8988T (cell line): ENCODE data around the gene NOC2L.
"Not testable (repeated sequence)": the region's sequence is repeated elsewhere in the genome, so short reads cannot be mapped to it uniquely, and the experiment has no call there.

Experiments used
- DNase-seq: peaks from one replicate; pipeline ENCODE4 v3.0.0; 2011

The NOC2L gene

DNA sequence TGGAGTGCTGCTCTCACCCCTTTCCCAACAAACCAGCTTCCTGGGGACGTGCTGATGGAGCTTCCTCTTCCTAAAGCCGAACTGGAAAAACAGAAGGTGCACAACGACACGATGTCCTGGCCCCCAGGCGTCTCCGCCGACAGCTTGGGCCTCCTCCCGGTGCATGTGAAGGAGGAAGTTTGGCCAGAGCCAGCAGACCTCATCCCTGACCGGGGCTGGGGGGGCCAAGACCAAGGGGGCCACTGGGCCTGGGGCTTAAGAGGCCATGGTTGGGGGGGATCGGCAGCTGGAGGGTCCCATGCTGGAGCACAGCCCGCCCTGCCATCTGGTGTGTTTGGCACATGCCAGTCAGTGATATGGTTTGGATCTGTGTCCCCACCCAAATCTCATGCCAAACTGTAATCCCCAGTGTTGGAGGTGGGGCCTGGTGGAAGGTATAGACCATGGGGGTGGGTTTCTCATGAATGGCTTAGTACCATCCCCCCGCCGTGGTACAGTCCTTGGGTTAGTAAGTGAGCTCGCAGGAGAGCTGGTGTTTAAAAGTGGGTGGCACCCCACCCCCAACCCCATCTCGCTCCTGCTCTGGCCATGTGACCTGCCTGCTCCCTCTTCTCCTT is 34.4 kb upstream of the NOC2L start:
- no peak for DNase-seq

DNA sequence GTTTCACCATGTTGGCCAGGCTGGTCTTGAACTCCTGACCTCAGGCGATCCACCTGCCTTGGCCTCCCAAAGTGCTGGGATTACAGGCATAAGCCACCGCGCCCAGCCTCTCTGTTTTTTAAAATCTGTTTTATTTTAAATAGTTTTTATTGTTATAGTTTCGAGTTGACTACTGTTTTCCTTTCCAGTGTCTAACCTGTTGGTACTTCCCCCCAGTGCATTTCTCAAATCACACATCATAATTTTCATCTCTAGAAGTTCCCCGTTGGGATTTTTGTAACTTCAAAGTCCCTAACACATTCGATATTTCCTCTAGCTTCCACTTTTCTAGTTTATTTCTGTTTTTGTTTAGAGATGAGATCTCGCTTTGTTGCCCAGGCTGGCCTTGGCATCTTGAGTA is 33.3 kb upstream of the NOC2L start:
- no peak for DNase-seq

DNA sequence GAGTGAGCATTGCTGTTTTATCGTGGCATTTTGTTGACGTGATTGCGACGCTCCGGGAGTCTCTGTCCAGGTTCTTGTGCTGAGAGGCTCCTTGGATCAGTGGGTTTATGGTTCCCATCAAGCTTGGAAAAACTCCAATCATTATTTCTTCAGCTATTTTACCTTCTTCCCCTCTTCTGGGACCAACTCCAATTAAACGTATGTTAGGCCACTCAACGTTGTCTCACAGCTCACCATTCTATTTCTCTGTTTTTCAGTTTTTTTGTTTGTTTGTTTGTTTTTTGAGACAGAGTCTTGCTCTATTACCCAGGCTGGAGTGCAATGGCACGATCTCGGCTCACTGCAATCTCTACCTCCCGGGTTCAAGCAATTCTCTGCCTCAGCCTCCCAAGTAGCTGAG is 32.8 kb upstream of the NOC2L start:
- no peak for DNase-seq

DNA sequence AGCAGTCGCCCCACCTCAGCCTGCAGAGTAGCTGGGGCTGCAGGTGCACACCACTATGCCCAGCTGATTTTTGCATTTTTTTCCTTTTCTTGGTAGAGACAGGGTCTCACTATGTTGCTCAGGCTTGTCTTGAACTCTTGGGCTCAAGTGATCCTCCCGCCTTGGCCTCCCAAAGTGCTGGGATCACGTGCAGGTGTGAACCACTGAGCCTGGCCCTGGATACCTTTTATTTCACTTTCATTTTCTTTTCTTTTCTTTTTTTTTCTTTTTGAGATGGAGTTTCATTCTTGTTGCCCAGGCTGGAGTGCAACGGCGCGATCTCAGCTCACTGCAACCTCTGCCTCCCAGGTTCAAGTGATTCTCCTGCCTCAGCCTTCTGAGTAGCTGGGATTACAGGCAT is 32.2 kb upstream of the NOC2L start:
- not testable (repeated sequence) for DNase-seq

DNA sequence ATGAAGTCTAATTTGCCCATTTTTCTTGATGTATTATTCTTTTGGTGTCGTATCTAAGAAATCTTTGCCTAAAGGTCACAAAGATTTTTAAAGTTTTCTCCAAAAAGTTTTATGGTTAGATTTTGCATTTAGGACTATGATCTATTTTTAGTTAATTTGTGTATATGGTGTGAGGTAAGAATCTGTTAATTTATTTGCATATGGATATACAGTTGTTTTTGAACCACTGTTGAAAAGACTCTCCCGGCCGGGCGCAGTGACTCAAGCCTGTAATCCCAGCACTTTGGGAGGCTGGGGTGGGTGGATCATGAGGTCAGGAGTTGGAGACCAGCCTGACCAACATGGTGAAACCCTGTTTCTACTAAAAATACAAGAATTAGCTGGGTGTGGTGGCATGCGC is 29.0 kb upstream of the NOC2L start:
- not testable (repeated sequence) for DNase-seq

DNA sequence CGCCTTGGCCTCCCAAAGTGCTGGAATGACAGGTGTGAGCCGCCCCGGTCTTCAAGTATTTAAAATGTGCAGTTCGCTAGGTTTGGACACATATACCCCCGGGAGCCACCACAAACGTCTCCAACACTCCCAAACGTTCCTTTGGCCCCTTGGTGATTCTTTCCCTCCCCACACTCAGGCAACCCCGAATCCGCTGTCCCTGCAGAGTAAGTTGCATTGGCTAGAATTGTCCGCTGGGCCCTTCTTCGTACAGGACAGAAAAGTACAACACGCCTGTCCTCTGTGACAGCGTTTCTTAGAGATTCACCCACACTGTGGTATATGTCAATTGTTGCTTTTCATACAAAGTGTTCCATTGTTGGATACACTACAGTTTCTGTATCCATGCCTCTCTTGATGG is 26.1 kb upstream of the NOC2L start:
- no peak for DNase-seq

DNA sequence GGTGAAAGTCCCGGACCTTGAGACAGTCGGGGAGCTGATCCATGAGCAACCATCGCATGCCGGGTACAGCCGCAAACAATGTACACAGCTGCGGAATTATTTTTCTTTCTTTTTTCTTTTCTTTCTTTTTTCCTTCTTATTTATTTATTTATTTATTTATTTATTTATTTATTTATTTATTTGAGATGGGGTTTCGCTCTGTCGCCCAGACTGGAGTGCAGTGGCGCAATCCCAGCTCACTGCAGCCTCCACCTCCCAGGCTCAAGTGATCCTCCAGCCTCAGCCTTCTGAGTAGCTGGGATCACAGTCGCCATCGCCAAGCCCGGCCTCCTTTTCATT is 25.4 kb upstream of the NOC2L start:
- no peak for DNase-seq

DNA sequence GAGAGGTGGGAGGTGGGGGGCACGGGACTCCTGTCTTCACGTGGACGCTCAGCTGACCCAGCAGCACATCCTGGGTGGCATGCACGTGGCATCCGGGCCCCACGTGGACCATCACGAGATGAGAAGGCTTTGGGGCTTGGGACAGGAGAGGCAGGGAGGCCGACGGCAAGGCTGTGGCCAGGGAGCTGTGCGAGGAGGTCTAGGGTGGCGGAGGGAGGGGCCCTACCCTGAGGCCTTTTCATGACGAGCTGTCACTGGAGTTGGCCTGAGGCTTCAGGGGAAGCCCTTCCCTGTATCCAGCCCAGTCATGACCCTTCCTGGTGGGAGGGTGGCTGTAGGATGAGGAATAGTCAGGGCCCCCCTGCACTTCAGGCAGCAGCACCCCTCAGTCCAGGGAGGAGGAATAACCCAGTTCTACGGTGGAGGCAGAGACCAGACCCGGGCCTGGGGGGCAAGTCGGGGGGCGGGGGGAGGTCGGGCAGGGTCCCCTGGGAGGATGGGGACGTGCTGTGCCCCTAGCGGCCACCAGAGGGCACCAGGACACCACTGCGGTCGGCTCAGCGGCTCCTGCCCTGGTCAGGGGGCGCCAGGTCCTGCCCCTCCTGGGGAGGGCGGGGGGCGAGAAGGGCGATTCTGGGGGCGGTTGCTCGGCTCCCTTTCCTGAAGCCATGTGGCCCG is 24.9 kb upstream of the NOC2L start:
- DNase-seq: peak; percentile 67

DNA sequence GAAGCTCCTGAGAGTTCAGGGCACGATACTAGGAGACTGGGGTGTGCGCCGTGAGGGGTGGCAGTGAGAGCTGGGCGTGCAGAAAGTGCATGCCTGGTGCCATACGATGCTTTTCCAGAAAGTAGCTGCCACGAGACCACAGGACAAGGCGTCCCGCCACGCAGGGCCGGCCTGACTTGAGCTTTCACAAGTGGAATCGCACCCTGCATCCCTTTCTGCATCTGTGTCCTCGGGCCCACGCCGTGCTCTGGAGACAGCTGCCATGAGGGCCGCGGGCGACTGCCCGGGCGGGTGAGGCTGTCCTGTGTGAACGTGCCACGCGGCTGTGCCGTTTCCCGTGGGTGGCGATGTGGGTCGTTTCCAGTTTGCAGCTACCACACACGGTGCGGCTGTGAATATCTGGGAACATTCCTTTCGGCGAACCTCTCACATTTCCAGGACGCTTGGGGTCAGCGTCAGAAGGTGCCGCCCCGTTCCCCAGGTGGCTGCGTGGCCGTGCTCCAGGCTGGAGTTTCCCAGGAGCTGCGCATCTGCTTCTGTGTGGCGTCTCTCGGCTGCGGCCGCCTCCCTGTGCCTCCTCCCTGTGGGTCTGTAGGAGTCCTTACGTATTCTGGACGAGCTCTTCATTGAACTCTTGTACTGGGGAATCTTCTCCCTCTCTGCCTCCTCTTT is 23.8 kb upstream of the NOC2L start:
- peak; percentile 6 for DNase-seq

DNA sequence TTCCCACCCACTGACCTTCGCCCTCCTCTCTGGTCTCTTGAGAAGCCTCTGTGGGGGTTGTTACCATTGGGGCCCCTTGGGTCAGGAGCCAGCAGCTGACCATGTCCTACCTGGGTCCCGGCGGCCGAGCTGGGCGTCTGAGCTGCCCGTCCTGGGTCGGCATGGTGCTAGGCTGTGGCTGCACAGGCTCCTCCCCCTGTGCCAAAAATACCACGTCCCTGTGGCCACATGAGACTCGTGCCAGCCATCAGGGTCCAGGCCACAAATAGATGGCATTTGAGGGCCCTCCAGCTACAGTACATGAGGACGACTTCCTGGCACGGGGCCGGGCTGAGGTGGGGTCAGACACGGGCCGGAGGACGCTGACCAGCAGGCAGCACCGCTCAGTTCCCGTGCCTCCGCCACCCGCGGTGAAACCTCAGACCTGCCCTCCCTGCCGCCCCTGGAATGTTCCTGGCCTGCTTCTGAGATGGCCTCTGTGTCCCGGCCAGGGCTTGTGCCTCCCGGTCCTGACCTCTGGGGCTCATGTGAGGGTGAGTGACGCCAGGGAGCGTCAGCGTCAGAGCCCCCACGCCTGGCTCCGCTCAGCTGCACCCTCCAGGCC is 23.0 kb upstream of the NOC2L start, which contains the start of gene PERM1:
Gene PERM1, minus strand, starts transcription at position 139 of the 604 bp plus-strand sequence. CDS start 1,064 bp downstream, outside the sequence.
- DNase-seq: no peak

DNA sequence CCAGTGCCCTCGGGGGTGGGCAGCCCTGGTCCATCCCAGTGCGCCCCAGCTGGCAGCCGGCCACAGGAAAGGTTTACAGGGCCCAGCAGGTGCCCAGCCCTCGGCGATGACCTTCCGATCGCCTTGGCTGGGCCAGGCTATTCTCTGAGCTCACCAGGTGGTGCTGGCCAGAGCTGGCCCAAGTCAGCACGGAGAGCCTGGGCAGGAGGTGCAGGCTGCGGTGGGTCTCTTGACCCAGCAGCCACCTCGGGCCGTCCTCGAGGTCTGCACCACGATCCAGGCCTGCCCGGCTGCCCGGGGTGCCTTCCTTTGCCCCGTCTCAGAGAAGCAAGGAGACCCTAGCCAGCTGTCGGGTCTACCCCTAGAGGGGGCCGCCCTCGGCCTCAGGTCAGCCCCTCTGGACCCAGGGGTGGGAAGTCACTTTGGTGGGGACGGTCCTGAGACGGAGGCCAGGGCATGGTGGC is 22.5 kb upstream of the NOC2L start:
- no peak for DNase-seq

DNA sequence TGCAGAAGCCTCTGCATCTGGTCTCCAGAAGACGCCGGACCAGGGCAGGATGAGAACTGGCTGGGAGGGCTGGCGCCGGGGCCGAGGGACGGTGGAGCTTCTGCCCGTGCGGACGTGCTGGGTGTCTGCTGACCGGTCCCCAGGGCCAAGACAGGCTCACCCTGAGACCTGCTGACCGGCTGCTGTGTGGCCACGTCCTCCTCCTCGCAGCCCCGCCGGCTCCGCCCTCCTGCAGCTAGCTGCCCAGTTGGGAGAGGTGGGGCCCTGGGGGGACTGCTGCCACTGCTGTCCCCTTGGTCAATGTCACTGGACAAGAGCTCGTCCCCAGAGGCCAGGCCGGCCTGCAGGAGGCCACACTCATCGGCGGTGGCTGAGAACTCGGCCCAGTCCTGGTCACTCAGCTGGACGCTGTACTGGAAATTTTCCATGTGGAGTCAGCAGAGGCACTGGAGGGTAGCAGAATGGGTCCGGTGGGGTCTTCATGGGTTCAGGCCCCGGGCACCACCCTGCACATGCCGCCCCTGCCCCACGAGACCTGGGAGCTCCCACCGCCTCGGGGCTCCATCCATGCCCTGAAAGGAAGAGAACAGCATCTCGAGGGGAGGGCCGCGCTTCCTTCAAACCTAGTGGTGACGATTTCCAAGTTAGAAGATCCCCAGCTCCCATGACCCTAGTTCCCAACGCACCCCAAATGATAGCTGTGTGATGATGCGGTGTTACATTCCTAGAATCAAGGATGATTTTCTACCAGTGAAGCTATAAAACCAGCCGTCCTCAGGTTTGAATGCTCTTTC is 21.7 kb upstream of the NOC2L start:
- no peak for DNase-seq

DNA sequence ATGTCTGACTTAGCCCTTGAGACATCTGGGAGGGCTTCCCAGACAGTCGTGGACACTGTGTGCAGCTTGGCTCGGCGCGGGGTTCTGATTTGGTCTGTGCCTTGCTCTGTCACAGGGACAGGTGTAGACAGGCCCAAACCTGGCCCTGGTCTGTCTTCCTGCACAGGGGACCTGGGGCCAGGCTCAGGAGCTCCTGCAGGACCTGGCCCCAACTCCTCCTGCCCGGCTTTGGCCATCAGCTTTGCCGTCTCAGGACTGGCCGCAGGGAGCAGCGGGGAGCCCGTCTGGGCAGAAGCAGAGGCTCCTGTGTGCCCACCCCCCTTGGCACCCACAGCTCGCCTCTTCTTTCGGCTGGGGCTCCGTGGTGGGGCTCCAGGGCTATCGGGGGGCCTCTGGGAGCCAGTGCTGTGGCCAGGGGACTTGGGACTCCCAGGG is 21.1 kb upstream of the NOC2L start:
- no peak for DNase-seq

DNA sequence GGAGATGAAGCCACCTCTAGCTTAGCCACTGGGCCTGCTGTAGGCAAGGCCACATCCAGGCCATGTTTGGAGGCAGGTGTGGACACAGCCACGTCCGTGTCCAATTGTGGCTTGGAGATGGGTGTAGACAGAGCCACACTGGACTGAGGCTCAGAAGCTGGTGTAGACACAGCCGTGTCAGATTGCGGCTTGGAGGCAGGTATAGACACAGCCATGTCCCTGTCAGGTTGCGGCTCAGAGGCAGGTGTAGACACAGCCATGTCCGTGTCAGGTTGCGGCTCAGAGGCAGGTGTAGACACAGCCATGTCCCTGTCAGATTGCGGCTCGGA is 20.7 kb upstream of the NOC2L start:
- no peak for DNase-seq

DNA sequence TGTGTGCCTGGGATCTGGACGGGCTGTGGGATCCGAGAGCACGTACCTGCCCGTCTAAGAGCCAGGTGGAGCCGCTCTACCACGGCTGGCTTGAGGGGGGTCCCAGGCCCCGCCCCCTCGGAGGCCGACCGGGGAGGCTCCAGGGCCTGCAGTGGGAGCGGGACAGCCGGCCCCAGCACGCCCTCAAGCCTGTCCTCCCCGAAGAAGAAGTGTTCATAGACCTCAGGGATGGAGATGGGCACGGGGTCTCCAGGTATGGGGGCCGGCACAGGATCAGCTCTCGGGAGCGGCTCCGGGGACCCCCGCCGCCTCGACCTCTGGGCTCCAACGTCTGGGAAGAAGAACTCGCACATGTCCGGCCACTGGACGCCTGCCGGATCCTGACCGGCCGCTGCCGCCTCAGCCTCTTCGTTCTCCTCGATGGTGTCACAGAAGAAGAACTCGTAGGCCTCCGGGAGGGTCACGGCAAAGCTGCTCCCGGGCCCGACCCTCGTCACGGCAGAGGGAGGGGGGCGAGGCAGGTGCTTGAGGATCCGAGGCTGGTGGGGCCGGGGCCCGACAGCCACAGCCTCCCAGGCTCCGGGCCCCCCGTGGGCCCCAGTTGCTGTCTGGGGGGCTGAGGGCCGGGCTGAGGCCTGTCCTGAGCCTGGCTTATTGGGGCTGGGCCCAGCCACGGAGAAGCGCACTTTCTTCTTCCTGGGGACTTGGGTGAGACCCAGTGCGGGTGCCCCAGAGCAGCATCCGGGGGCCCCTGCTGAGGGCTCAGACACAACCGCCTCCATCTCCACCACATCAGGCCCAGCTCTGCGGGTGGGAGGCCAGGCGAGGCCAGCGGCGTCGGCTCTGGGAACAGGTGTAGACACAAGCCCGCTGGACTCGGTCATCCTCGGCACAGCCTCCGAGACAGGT is 20.0 kb upstream of the NOC2L start:
- DNase-seq: no peak

DNA sequence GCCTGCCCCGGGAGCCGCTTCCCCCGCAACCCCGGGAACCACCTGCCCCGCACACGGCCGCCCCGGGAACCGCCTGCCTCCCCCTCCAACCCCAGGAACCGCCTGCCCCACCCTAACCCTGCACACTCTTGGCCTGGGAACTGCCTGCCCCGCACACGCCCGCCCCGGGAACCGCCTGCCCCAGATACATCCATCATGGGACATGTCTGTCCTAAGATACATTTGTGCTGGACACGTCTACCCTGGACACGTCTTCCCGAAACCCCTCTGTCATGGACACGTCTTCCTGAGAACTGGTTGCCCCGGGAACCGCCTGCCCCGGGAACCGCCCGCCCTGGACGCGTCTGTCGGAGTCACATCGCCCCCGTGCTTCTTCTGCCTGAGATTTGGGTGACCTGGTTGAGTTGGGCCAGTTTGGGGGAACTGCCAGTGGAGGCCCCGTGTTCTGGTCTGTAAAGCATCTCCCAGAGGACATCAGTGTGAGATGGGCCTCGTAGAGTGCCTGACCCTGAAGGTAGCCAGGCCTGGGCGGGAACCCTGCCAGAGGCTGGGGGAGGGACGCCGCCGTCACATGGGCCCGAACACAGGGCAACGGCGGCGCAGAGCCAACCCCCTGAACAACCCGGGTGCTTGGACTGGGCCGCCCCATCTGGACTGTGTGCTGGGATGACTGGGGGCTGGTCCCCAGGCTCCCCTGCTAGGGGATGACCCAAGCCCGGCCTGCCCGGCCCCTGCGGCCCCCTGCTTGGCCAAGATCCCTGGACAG is 19.2 kb upstream of the NOC2L start:
- DNase-seq: no peak

DNA sequence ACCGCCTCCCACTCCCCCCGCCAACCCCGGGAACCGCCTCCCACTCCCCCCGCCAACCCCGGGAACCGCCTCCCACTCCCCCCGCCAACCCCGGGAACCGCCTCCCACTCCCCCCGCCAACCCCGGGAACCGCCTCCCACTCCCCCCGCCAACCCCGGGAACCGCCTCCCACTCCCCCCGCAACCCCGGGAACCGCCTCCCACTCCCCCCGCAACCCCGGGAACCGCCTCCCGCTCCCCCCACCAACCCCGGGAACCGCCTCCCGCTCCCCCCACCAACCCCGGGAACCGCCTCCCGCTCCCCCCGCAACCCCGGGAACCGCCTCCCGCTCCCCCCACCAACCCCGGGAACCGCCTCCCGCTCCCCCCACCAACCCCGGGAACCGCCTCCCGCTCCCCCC is 17.7 kb upstream of the NOC2L start:
- DNase-seq: not testable (repeated sequence)

DNA sequence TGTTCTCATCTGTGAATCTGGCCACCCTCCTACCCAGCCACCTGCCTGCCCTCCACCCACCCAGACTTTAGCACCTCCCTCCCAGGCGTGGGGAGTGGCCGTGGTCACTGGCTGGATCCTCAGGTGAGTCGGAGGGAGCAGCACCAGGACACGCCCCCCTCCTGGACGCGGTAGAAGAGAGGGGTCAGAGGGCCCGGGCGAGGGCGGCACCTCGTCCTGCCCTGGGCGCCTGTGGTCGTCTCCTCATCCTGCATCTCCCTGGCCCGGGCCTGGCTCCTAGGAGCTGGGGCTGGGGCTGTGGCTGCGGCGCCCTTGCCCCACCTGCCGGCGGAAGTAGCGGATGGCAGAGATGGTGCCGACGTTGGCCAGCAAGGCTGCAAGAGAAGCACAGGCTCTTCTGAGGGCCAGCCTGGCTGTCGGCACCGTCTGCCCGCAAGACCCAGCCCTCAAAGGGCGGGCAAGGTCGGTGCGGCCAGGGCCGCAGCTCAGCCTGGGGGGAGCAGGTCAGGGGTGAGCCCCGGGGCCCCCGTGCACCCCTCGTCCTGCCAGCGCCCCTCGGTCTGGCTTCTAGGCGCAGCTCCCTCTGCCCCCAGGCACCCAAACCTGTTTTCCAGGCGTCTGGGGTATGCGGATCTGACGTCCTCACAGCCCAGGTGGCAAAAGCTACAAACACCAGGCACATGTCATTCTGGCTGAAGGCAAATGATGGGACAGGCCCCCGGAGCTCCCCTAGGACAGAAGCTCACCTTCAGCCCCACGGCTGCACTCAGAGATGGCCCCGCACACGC is 17.0 kb upstream of the NOC2L start:
- peak; percentile 94 for DNase-seq

DNA sequence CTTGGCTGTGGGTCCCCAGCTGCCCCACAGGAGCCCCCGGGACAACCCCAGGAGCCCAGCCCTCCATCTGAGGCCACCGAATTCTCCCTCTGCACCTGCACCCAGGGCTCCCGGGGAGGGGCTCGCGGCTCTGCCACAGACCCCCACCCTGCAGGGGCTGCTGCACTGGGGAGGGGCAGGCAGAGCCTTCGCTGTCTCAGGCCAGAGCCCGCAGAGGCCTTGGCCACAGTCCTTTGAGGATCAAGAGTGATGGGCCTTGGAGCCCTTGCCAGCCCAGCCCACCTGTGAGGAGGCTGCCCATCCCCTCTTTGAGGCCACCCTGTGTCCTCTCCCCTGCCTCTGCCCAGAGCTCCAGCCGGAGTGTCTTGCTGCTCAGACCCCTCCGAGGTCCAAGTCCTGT is 16.3 kb upstream of the NOC2L start:
- no peak for DNase-seq

DNA sequence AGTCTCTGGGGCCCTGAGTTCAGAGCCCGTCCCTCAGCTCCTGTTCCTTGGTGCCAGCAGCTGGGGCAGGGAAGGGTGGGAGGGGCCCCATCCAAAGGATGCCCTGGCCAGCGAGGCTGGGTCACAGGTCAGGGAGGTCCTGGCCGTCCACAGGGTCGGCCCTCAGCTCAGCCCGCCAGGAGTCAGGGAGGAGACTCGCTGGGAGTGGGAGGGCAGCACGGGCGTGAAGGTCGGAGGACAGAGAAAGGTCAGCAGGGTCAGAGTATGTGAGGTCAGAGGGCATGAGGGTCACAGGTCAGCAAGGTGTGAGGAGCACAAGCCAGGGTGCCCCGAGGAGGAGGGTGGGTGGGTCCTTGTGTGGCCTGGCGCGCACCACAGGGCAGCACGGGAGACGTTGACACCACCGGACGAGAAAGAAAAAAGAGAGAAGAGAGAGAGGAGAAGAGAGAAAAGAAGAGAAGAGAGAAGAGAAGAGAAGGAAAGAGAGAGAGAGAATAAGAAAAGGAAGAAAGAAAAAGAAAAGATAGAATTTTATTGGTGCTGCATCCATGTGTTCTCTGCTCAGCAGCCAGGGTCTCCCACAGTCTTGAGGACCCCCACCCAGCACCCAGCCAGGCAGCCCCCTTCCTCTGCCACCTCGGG is 15.8 kb upstream of the NOC2L start:
- no peak for DNase-seq
